ENCODE measurements around the gene MORN2.

The MORN2 gene

GRCh38 chr2:38889045-38889444 is 13.3 kb downstream of the MORN2 start:
- DNase-seq (ENCODE audit: low read depth in 2 of 3, low spot score in 2 of 3): no peak

DNA sequence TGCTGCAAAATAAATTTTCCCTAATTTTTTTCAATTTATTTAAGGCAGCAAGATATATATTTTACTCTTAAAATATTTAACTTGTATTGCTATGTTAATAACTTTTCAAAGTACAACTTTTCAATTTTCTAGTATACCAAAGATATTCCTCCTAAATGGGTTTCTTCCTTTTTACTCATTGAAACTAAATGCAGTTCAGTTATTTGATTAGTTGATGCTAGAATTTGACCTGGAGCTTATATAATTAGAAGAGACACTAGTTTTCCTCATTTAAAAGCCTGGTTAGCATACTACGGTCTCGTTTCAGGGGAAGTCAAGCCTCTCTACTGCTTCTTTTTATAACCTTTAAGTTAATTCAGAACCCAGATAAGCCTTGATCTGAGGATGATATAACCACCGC is 13.8 kb downstream of the MORN2 start, which contains the start of gene ARHGEF33:
Gene ARHGEF33 (plus strand): TSS at position 301 of the 400 bp plus-strand sequence. CDS start 29,573 bp downstream, outside the sequence.
- no peak for DNase-seq (ENCODE audit: low read depth in 2 of 3, low spot score in 2 of 3)

DNA sequence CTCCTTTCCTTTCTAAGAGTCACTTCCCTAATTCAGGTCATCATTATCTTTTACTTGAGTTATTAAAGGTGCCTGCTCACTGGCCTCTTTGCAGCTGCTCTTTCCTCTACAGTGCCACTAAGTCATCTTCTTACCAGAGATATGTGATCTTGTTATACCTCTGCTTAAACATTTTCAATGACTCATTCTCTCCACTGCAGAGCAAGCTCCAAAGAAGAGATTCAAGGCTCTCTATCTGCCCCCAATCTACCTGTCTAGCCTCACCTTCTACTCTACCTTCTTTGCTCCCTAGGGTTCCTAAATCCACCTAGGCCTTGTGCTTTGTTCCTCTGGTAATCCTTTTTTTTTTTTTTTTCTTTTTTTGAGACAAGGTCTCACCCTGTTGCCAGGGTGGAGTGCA is 17.0 kb downstream of the MORN2 start:
- no peak for DNase-seq (ENCODE audit: low read depth in 2 of 3, low spot score in 2 of 3)

DNA sequence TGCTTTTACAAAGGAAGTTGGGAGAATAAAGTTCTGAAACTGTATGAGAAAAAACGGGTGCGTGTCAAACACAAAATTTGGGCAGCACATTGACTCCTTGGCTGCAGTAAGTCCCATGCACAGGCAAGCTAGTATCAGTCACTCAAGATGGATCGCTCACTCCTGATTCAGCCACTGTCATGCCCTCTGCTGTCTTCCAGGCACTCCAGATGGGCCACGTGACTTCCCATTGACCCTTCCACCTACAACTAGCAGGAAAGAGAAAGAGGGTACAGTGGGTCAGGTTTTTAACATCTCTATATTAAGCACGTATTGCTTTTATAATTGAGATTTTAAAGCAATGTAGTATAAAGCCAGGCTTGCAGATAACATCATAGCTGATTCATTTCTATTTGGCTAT is 22.5 kb downstream of the MORN2 start:
- no peak for DNase-seq (ENCODE audit: low read depth in 2 of 3, low spot score in 2 of 3)

DNA sequence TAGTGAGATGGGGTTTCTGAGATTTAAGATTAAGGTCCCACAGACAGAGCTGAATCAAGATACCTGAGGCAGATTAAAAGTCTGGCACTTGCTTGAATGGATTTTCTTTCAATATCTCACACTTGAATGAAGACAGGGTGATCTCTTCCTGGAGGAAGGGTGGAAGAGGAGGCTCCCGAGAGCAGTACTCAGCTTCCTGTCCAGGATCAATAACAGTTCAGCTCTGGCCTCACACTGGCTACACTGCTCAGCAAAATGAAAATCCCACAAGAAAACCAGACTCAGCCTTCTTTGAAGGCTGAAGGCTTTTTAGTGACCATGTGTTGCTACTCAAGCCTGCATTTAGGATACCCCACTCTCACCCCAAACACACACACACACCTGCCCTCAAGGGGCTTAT is 24.9 kb downstream of the MORN2 start:
- DNase-seq (ENCODE audit: low read depth in 2 of 3, low spot score in 2 of 3): no peak

- no peak for DNase-seq (ENCODE audit: low read depth in 2 of 3, low spot score in 2 of 3)
These were observed 29.5 kb downstream of the MORN2 start for GRCh38 chr2:38905251-38905650.

DNA sequence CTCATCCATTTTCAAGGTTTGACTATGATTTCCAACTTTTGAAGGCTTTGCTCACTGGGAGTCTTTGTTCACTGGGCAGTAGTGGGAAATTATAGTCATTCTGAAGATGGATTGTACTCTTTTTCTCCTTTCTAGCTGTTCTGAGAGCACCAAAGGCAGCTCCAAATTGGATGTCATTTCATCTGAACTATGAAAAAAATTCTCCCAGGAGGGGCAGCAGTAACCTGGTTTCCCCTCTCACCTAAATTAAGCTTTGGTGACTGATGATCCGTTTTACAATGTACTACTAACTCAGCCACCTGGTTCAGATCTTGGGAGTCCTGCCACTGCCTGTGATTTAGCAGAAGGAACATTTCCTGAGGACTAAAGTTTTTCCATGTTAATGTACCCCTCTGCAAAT is 31.5 kb downstream of the MORN2 start:
- DNase-seq (ENCODE audit: low read depth in 2 of 3, low spot score in 2 of 3): no peak

DNA sequence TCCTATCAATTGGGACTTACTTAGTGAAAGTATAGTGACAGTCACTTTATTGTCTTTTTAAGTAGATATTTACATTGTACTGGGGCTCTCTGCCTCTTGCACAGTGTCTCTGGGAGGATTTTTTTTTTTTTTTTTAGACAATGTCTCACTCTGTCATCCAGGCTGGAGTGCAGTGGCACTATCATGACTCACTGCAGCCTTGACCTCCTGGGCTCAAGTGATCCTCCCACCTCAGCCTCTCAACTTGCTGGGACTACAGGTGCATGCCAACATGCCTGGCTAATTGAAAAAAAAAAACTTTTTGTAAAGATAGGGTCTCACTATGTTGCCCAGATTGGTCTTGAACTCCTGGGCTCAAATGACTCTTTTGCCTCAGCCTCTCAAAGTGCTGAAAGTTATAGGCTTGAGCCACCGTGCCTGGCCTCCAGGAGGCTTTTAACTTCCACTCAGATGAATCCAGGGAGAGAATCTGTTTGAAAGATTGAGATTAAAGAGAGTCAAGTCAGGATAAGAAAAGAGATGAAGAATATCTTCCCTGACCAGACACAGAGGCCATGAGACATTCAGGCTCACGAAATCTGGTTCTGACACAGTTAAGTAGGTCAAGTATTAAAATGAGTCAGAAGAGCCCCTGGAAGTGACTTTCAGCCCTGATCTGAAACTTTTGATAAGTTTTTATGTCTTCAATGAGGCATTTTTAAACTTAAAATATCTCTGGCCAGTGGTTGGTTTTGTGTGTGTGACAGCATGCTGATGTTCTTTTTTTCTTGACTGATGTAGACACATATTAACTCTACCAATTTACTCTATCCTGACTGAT is 32.2 kb downstream of the MORN2 start:
- no peak for DNase-seq (ENCODE audit: low read depth in 2 of 3, low spot score in 2 of 3)

DNA sequence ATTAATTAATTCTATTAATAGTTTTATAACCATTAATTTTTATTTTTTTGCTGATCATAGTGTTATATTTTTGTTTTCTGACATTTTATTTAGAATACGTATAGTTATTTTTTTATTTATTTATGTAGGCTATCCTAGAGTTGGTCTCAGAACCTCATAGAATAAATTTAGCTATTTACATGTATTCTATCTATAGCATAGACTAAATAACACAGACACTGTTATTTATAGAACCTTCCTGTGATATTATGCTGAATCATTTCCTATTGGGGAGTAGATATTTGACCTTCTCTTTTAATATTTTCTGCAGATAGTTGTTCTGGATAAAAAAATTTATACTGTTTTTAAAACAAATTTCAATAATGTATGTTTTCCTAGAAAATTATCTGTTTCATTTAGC is 34.1 kb downstream of the MORN2 start:
- DNase-seq (ENCODE audit: low read depth in 2 of 3, low spot score in 2 of 3): no peak

DNA sequence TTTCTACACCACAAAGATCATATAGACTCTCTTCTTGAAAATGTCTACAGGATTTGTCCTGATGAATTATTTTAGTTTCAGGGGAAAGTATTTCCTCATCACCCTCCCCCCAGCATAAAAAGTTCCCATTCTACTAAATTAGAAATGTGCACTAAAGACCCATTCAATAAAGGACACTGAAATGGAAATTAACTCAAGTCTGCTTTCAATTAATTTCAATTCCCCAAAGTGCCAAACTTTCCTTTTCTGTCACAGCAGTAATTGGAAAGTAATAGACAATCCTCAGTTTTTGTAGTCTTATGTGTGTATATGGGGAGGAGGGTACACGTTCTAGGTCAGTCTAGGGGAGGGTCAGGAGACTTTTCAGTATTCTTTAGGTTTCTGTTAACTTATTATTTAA is 35.4 kb downstream of the MORN2 start:
- DNase-seq (ENCODE audit: low read depth in 2 of 3, low spot score in 2 of 3): no peak

DNA sequence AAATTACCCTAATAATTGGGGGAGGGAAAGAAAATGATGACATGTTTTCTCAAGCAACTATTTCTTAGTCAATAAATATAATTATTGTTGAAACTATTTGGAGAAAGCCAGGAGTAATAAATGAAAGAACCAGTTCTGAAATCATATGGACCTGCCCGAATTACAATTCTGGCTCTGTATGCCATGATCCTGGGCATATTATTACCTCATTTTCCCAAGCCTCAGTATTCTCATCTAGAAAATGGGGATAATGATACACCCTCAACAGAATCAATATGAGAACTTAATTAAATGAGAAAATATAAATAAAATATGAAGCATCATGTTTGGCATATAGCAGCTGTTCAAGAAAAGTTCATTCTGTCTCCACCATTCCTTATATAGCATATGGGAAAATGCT is 36.8 kb downstream of the MORN2 start:
- no peak for DNase-seq (ENCODE audit: low read depth in 2 of 3, low spot score in 2 of 3)

- no peak for DNase-seq (ENCODE audit: low read depth in 2 of 3, low spot score in 2 of 3)
These were observed 46.6 kb downstream of the MORN2 start for GRCh38 chr2:38922389-38922788.

- DNase-seq (ENCODE audit: low read depth in 2 of 3, low spot score in 2 of 3): no peak
These were observed 47.1 kb downstream of the MORN2 start for GRCh38 chr2:38922902-38923301.

DNA sequence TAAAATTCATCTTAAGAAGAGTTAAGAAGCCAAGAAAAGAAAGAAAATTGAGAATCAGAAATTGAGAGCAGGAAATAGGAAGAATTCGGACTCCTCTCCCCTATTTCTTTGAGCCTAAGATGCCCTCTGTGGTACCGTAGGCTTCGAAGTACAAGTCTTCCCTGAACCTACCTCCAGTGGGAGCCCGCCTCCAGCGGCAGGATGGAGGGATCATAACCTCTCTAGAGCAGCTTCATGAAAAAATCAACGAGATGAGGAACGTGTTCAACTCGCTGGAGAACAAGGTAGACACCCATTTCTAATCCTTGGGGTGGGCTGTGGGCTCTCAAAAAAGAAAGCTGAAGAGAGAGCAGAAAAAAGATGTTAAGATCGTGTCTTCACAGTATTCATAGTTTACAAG is 50.2 kb downstream of the MORN2 start:
- no peak for DNase-seq (ENCODE audit: low read depth in 2 of 3, low spot score in 2 of 3)

DNA sequence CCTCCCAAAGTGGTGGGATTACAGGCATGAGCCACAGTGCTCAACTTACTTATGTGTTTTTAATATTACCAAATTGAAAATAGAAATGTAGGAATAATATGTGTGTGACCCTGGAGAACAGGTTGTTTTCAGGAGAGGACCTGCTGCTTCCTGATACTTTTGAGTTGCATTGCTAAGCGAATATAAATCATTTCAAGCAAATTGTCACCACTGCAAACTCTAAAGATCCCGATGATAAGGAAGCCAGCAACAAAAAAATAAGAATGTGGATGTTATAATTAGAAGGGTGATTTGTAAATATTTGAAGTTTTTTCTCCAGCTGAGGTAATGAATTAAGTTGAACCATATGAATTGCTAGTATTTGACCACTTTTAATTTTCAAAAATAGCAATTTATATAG is 54.8 kb downstream of the MORN2 start:
- no peak for DNase-seq (ENCODE audit: low read depth in 2 of 3, low spot score in 2 of 3)
